GM21381 (cell line): Measurements from ENCODE around the gene VAMP8.
"Not testable (repeated sequence)": the region's sequence is repeated elsewhere in the genome, so short reads cannot be mapped to it uniquely, and the experiment has no call there.

Source experiments
- ATAC-seq: cut with Tn5 transposase; IDR thresholded peaks from one replicate; pipeline ENCODE4 v1.9.1; 2021; ENCODE audit warnings: mild to moderate bottlenecking, moderate library complexity; ENCODE audit not compliant: unreplicated experiment

Gene VAMP8

DNA sequence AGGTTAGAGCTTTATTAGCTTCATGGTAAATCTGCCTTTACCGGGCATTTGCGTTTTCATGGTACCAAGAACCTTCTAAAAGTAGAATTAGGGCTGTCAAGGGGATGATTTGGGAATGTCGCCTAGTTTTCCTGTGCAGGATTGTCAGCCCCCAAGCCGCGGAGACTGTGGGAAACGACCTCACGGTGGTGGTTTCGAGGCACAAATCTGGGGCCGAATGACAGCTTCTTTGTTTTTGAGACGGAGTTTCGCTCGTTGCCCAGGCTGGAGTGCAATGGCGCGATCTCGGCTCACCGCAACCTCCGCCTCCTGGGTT, 38.0 kb downstream of the VAMP8 start:
- ATAC-seq: no peak

- not testable (repeated sequence) for ATAC-seq
Observed at GRCh38 chr2:85617723-85618122, 40.3 kb downstream of the VAMP8 start.

DNA sequence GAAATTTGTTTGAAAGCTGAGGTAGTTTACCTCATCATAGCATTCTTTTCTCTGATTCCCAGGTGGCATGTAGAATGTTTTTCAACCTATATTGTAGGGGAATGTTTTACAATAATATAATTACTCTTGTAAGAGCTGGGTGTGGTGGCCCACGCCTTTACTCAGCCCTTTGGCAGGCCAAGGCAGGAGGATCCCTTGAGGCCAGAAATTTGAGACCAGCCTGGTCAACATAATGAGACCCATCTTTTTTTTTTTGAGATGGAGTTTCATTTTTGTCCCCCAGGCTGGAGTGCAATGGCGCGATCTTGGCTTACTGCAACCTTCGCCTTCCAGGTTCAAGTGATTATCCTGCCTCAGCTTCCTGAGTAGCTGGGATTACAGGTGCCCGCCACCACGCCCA, 42.2 kb downstream of the VAMP8 start:
- ATAC-seq: no peak

DNA sequence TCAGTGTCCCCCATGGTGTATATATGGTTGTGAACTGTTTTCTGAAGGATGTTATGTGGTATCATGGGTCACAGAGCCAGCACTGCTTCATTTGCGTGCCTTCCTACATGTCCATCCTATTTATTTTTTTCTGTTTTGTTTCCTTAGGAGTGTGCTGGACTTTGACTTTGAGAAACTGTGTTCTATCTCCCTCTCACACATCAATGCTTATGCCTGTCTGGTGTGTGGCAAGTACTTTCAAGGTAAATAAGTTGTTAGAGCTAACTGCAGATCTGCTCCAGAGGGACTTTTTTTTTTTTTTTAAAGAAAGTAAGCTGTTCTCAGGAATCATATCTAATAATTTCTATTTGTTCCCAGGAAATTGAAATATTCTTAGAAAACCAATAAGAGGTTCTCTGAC, 44.0 kb downstream of the VAMP8 start:
- ATAC-seq: no peak

DNA sequence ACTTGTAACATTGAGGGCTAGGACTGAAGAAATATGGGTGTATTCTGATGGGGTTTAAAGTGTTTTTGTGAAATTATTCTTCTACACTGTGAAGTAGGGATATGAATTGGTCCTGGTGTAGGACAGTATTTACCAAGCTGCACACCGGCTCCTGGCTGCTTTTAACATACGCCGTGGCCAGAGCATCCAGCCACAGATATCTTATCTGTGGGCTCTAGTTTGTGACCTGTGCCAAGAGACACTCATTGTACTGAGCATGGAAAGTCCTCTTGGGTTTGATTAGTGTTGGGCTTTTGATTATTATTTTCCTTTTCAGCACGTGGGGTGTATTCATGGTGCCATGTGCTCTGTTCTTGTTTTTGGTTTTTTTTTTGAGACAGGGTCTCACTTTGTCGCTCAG, 46.6 kb downstream of the VAMP8 start:
- ATAC-seq: no peak

DNA sequence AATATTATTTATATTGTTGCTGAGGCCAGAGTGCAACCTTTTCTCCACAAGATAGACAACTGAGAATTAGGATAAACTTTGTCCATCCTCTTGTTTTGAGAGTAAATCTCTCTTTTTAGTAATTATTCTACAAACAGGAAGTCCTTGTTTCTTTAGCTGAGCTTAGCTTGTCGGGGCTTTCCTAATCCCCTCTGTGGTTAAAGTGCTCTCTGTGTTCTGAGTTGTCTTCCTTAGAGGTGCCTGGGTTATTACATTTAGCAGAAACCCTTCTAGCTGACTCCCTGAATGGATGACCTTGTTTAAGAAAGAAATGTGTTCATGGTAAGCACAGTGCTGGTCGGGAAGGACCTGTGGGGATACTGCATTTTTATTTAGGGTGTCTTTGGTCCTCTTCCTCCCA, 51.3 kb downstream of the VAMP8 start:
- no peak for ATAC-seq

GRCh38 chr2:85631316-85631715, 53.9 kb downstream of the VAMP8 start:
- ATAC-seq: no peak
